ENCODE data around the gene GOLGA6A.
"Not testable (repeated sequence)": the region's sequence is repeated elsewhere in the genome, so short reads cannot be mapped to it uniquely, and the experiment has no call there.

The GOLGA6A gene

DNA sequence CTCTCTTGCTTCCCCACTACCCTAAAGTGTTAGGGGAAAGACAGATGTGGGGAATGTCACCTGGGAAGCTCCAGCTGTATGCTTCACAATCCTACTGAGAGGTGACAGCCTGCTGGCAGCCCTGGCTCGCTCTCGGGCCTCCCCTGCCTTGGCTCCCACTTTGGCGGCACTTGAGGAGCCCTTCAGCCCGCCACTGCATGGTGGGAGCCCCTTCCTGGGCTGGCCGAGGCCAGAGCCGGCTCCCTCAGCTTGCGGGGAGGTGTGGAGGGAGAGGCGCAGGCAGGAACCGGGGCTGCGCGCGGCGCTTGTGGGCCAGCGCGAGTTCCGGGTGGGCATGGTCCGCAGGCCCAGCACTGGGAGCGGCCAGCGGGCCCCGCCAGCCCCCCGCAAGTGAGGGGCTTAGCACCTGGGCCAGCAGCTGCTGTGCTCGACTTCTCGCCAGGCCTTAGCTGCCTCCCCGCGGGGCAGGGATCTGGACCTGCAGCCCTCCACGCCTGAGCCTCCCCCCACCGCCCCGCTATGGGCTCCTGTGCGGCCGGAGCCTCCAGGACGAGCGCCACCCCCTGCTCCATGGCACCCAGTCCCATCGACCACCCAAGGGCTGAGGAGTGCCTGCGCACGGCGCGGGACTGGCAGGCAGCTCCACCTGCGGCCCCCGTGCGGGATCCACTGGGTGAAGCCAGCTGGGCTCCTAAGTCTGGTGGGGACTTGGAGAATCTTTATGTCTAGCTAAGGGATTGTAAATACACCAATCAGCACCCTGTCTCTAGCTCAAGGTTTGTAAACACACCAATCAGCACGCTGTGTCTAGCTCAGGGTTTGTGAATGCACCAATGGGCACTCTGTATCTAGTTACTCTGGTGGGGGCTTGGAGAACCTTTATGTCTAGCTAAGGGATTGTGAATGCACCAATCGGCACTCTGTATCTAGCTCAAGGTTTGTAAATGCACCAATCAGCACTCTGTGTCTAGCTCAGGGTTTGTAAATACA, 29.8 kb downstream of the GOLGA6A start:
- DNase-seq: not testable (repeated sequence)

DNA sequence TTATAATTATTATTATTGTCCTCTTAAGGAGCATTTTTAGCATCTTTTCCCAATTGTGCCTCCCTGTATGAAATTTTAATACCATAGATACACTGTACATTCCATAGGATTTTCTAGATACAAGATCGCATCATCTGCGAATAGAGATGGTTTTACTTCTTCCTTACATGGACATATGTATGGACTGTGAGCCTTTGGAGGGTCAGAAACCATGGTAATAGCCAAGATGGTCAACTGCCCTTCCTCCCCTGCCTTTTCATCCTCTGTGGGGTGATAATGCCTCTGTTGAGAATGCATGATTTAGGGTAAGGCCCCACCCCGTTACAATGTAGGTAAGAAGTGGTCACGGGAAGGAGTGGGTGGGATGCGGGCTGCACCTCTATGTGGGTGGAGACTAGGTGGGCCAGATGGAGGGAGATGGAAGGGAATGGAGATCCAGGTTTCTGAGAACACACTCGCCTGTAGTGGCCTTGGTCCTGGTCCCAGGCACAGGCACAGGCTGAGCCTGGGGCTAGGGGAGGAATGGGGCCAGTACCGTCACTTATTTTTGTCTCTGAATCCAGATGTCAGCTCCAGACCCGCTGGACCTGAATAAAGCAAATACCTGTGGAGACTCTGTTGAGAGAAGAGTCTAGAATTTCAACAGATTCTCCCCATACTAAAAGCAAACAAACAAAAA, 31.7 kb downstream of the GOLGA6A start:
- no peak for DNase-seq

DNA sequence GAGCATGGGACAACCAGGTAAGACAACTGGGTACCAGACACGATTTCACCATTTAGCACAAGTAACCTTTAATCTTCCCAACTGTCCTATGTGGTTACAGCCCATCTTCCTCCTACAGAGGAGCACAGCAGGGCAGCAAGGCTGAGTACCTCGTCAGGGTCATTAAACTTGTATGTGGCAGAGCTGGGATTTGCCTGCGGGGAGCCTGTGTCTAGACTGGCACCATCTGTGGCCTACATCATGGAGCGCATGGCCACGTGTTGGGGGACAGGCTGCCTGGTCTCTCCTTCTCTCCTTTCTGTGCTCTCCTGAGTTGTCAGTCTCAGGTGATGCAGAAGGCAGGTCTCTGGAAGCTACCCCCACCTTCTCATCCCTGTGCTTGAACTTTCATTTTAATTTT, 32.2 kb downstream of the GOLGA6A start:
- no peak for DNase-seq

DNA sequence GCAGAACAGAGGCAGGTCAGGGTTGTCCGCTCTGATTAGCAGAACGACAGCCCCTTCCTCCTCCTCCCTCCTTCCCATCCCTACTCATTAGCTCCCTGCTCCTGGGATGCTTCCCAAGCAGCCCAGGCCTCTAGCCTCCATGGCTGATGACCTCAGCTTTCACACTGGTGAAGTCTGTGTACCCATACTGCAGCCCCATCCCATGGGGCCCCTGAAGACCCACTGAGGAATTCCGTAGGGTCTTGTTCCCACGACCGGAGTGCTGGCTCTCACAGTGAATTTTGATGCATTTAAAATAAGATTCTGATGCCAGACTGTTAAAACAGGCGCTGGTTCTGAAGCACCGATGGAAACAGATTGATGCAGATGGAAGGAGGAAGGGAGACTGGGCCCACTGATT, 36.1 kb downstream of the GOLGA6A start:
- no peak for DNase-seq

DNA sequence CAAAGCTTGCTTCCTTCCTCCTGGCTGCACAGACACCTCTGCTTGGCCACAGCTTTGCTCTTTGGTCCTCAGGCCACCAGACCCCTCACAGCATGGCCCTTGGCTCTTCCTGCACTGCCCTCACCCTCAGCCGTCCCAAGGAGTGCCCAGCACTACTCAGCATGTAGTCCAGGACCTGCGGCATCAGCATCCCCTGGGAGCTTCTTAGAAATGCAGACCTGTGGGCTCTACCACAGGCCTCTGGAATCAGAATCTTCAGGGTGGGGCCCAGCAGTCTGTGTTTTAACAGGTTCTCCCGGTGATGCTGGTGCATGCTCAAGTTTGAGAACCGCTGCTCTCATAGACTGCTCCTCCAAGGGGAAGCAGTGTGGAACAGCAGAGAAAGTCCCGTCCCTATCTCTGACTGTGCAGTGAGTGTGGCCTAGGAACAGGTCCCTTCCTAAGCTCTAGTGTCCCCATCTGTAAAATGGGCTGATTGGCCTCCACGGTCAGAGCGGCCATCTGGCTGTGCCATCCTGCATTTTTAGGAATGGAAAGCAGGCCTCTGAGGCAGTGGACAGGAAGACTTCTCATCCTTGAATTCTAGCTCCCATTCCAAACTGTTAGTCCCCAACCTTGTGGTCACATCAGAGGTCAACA, 36.6 kb downstream of the GOLGA6A start:
- DNase-seq: no peak

DNA sequence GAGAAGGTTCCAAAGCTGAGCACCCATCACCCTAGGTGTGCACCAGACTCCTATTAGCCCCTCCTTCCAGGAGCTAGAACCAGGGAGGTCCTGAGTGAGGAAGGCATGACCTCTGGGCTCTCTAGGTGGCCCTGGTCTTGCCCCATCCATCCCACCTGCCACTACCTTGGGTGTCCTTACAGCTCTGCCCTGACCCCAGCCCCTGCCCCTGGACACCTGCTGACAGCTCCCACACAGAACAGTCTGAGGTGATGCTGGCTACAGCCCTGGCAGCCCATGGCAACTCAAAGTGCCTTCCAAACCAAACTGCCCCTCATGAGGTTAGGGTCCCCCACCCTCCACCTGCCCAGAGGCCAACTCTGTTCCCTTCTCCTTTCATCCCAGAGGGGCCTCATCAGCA, 37.2 kb downstream of the GOLGA6A start:
- DNase-seq: no peak

DNA sequence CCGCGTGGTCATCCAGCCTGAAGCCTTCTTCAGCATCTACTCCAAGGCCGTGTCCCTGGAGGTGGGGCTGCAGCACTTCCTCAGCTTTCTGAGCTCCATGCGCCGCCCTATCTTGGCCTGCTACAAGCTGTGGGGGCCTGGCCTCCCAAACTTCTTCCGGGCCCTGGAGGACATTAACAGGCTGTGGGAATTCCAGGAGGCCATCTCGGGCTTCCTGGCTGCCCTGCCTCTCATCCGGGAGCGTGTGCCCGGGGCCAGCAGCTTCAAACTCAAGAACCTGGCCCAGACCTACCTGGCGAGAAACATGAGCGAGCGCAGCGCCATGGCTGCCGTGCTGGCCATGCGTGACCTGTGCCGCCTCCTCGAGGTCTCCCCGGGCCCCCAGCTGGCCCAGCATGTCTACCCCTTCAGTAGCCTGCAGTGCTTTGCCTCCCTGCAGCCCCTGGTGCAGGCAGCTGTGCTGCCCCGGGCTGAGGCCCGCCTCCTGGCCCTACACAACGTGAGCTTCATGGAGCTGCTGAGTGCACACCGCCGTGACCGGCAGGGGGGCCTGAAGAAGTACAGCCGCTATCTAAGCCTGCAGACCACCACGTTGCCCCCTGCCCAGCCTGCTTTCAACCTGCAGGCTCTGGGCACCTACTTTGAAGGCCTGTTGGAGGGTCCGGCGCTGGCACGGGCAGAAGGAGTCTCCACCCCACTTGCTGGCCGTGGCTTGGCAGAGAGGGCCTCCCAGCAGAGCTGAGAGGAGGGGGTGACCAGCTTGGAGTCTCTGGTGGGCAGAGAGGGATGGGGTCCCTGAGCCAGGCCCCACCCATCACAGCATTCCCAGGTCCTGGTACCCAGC, 37.9 kb downstream of the GOLGA6A start:
- no peak for DNase-seq

DNA sequence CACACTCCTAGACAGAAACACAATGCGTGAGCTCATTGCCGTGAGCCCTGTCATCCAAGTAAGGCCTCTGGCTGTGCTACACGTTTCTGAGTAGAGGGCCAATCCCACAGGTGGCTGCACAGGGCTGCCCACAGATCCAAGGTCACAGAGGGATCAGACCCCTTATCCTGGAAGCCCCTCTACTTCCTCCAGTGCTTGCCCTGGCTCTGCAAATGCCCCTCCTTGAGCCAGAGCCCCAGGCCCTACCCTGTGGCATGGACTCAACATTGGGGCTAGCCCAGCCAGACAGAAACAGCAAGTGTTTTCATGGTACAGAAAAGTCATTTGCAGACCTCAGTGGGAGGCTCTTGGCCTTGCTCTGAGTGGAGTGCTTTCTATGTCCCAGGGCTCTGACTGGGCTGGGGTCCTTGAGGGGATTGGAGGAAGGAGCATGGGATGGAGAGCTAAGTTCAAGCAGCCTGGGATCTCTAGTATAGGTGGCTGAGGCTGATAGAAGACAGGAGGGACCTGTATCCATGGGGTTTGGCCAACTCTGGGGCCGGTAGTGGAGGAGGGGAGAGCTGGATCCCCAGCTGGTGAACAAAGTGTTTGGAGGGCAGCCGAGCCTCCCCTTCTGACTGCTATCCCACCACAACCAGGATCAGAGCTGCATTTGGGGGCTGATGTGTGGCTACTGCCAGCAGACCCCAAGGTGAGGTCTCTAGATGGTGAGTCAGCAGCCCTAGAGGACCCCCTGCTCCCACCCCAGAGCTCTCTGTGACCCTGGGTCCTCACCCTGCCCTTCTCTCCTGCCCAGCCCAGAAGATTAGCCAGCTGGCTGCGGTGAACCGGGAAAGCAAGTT, 38.7 kb downstream of the GOLGA6A start:
- DNase-seq: no peak

DNA sequence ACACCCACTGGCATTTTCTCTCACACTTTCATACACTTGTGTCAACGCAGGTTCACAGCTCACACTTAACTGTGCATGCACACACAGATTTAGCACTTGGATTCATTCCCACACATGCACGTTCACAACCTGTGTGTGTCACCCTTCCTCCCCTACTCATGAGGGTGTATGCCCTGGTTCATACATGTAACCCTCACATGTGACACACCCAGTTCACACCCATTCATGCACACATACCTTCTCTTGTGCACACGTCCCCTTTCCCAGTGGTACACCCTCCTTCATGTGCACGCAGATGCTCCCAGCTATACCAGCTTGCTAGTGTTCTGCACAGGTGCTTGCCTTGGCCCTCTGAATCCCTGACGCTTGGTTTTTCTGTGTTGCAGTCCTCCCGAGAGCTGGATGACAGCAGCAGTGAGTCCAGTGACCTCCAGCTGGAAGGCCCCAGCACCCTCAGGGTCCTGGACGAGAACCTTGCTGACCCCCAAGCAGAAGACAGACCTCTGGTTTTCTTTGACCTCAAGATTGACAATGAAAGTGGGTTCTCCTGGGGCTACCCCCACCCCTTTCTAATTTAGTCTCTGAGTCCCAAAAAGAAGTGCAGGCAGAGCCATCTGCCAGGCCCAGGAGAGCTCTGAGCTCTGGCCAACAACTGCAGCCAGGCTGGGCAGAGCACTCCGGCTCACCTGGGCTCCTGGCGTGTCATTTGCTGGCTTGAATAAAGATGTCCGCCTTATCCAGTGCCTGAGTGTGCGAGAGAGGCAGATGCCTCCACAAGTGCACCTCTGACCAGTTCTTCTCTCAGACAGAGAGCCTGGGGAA, 39.5 kb downstream of the GOLGA6A start:
- no peak for DNase-seq

DNA sequence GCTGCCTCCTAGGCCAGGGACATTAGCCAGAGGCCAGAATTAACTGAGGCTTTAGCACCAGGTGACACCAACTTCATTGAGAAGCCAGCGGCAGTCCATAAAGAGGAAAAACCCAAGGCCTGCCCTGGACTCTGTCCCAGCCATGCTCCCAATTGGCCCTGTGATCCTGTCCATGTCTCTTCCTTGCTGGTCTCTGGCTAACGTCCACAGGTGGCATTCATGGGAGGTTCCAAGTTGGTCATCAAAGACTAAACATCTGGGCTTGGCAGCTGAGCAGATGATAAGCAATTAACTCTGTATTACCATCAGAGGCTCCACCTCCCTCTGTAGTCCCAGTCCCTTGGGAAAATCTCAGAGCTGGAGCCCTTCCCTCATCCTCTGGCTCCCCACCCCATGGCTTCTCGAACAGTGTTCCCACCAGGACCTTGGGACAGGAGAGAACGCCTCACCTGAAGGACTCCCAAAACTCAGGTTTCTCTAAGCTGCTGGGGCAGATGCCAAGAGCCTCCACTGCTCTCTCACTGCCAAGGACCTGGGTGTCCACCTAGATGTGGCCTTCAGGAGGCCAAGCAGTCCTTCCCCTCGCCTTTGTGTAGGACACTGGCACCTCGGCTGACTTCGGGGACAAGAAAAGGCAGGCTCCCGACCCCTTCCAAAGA, 40.4 kb downstream of the GOLGA6A start:
- DNase-seq: no peak

DNA sequence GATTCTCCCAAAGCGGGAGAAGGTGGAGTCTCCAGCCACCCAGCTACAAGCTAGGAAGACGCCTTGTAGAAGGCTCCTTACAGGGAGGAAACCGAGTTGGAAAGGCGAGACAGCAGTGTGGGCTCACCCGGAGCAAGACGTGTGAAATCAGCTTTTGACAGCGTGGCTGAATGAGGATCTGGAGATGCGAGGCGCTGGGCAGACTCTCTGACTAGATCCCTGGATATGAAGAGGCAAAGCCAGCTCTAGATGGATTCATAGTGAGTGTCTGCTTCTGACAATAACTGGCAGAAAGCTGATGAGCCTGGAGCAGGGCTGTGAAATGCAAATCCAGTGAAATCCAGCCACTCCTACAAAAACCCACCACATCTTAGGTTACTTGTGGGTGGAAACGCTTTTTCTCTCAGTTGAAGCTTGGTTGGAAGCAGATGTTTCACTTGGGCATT, 41.0 kb downstream of the GOLGA6A start:
- no peak for DNase-seq

DNA sequence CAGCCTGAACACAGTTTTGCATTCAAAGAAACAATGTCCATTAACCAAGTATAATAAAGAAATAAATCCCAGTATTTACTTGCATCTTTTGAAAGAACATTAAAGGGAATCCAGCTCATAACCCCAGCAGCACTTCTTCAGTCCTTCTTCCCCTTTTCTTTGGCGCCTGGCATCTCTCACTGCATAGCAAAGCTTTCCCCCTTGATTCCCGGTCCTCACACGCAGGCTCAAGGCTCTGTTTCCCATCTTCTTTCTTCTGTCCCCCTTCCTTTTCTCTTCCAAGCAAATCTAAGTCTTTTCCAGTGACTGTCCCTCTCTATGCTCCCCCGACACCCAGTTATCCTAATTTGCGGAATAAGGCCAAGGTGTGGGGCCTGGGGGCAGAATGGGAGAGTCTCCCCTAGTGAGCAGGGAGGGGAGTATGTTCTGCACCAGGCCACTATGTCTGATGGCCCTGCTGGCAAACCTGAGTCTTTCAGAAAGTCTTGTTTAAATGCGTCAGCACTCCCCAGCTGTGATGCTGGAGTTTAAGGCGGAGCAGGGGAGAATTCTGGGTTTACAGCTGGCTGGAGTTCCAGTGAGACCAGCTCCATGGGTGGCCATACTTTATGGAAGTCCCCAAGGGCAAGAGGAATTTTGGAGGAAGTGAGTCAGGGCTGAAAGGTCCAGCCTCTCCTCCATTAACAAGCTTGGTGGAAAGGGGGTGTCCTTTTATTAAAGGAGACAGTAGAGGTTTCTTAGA, 42.1 kb downstream of the GOLGA6A start:
- DNase-seq: no peak

DNA sequence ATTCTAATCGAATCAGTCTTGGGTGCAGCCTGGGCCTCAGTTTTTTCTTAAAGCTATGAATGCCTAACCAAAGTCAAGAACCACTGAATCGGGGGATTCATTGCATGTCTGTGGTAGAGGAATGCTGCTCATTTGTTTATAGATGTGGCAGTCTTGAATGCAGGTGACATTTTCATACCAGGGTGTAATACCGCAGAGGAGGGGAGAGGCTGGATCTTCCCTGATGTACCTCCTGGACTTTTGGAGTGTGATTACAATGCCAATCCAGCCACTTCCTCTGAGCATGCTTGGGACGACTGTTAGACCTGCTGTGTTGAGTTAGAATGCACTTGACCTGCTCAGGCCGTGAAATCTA, 42.7 kb downstream of the GOLGA6A start:
- no peak for DNase-seq

DNA sequence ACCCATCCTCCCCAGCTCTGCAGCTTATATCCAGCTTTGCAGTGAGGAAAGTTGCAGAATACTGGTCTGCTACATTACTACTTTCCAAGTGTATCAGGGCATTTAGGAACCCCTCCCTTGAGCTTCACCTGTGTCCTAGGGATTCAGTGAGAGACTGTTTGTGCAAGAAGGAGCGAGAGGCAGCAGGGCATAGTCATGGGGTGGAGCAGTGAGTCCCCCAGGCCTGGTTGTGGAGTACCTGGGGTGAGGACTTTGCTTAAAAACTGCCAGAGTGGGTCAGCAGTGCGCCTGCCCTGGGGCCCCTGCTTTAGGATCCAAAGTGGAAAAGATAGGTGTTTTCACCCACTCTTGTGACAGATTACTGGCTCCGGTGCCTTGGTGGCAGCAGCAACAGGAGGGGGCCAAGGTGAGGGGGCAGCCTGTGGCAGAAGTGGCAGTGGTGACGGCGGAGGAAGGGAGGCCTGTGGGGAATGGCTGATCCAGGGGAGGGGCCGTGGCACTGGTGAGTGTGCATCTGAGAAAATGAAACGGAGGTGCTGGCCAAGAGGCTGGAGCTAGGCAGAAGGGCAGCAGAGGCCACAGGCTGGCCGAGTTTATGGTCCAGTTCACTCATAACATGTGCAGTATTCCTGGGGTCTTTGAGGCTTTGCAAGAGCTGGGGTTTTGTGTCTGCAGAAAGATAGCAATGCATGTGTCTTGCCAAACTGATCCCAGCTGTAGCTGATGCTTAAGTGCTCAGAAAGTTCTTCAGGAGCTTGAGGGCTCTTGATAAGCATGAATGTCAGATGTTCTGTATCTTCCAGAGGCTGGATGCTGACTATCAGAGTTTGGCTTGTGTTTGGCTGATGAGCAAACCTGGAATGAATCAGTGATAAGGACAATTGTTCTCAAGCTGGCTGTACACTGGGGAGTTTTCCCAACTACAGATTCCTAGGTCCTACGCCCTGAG, 43.4 kb downstream of the GOLGA6A start:
- no peak for DNase-seq

DNA sequence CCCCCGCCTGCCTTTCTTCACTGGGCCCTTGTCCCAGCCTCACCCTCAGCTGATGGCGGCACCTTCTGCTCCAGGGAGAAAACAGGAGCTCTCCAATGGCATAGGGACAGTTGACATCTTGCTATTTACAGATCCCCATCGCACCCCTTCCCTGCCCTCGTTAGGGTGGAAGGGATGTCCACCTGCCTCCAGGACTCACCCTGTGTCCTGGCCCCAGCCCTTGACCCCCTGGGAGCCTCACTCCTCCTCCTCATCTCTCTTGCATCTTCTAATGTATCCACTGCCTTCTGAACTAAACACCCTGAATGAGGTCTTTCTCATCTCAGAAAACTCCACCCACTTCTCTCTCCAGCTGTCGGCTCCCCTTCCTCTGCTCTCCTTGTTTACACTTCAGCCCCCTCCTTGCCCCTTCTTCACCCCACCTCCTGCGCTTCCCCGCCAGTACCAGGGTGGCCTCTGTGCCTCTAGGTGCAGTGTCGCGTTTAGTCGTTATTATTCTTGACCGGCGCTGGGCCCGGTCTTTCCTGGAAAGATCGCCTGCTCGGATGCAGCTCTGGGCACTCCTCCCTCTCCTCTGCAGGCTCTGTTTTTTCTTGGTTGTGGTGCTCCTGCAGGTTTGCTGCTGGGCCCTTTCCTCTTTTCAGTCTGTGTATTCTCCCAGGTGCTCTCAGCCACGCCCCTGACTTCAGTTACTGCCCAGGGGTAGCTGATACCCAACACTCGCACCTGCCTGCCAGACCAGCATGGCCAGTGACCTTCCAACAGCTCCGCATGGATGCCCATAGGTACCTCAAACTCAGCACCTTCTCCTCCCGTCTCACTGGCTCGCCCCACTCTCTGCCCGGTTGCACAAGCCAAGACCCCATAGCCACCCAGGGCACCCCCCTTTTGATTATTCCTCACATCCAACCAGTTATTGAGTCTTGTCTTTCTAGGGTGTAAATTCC, 44.9 kb downstream of the GOLGA6A start:
- DNase-seq: no peak

DNA sequence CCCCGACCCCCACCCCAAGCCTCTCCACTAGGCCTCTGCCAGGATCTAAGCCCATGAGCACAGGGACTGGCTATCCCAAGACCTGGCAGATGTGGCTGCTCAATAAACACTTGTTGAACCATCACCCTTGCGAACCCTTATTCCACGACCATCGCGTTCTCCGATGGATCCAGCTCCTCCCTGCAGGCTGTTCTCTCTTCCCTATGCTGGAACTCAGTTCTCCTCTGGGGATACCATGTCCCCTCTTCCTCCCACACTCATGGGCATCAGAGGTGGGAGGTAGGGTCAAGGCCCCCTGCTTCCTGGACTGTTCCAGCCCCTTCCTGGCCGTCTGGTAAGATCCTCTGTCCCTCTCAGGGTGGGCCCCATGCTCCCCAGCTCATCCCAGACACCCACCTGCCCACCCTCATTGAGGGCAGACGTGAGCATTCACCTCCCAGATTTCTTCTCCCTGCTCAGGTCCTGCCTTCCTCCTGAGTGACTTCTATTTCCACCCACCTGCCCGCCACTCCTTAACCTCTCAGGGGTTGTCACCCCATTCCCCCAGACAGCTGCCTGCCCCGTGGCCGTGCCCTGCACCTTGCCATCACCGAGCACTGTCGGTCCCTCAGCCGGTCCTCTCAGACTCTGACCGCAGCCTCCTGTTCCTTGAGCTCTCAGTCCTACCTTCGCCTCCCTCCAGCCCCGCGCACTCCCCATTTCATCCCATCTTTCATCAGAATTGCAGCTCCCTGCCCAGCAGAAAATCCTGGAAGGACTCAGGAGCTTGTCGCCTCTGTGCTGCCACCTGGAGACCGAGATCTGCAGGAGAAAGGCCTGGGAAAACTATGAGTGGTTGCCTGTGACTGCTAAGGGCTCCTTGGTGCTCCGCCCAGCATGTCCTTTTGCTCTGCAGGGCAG, 45.8 kb downstream of the GOLGA6A start:
- no peak for DNase-seq

Measured in CD4-positive, alpha-beta T cell treated with Interleukin-4 for 4 hours (primary cell).